B cell (primary cell): ENCODE results near the gene FTO. TPM values are rescaled to one million over a fixed set of nuclear protein-coding genes. Genes with fewer than 3 reads are reported as not detected.

Experiments used
- ATAC-seq: fragments of 200-7000 bp; cut with Tn5 transposase; one replicate; pipeline ENCODE4 v1.10.0; 2021; ENCODE audit warnings: low read depth, mild to moderate bottlenecking, moderate number of reproducible peaks, moderate library complexity
- CTCF ChIA-PET: fragments of 350-600 bp; sonication (Branson Sonifier 250); formaldehyde crosslinking; loops from one replicate; lab custom pipeline; 2021; ENCODE audit warnings: antibody characterized with exemption, inconsistent platforms; lab: Charles Lee
- POLR2A ChIA-PET: fragments of 350-600 bp; sonication (Branson Sonifier 250); formaldehyde crosslinking; loops from one replicate; lab custom pipeline; 2021; ENCODE audit warnings: antibody characterized with exemption; lab: Charles Lee
- DNase-seq: peaks from one replicate; pipeline ENCODE4 v3.0.0; 2013
- H2AFZ ChIP-seq: 2 replicates; pipeline ENCODE4 v1.6.1; 2012; ENCODE audit warnings: mild to moderate bottlenecking, low read depth, low read length; ENCODE audit not compliant: insufficient read depth, poor library complexity, severe bottlenecking
- H3K27ac ChIP-seq, 2 donors: 1 replicate in 1 of 2; 2 replicates in 1 of 2; pipeline ENCODE4 v1.5.1; 2012 to 2013; ENCODE audit warnings: low read length in 2 of 2, mild to moderate bottlenecking in 2 of 2, moderate library complexity in 1 of 2
- H3K27me3 ChIP-seq, 4 experiments: fragments of 200-600 bp in 1 of 4; sonication (generic) in 1 of 4; replicated peaks in 1 of 4; 1 replicate in 2 of 4; 2 replicates in 2 of 4; pipeline versions ENCODE4 v1.6.1 to v1.7.0; 2013 to 2016; ENCODE audit warnings: low read length in 3 of 4, mild to moderate bottlenecking in 2 of 4, mixed read lengths in 1 of 4, moderate library complexity in 1 of 4; ENCODE audit not compliant: insufficient read depth in 4 of 4, control insufficient read depth in 3 of 4; ENCODE audit errors: control extremely low read depth in 1 of 4
- H3K36me3 ChIP-seq, 2 experiments: replicated peaks in 1 of 2; 1 replicate in 1 of 2; 2 replicates in 1 of 2; pipeline versions ENCODE4 v1.6.1 to v1.7.1; 2013; ENCODE audit warnings: low read length in 1 of 2; ENCODE audit not compliant: insufficient read depth in 2 of 2, control insufficient read depth in 1 of 2; ENCODE audit errors: control extremely low read depth in 1 of 2, extremely low read depth in 1 of 2
- H3K4me1 ChIP-seq, 2 donors: fragments of 200-600 bp in 1 of 2; sonication (generic) in 1 of 2; 1 replicate in 1 of 2; 2 replicates in 1 of 2; pipeline versions ENCODE4 v1.5.1 to v1.6.1; 2013 to 2017; ENCODE audit warnings: low read length in 2 of 2; ENCODE audit not compliant: control insufficient read depth in 2 of 2, insufficient read depth in 2 of 2
- H3K4me2 ChIP-seq: replicated peaks from 2 replicates; pipeline ENCODE3; 2012; ENCODE audit warnings: mild to moderate bottlenecking, low read depth, low read length; ENCODE audit not compliant: poor library complexity, severe bottlenecking
- H3K4me3 ChIP-seq, 5 experiments: fragments of 200-600 bp in 1 of 5; sonication (generic) in 1 of 5; 1 replicate in 3 of 5; 2 replicates in 2 of 5; pipeline versions ENCODE4 v1.5.1 to v1.7.0; 2011 to 2016; ENCODE audit warnings: low read length in 4 of 5, mild to moderate bottlenecking in 4 of 5, low read depth in 2 of 5, control low read depth in 1 of 5, moderate library complexity in 1 of 5; ENCODE audit not compliant: insufficient read depth in 1 of 5; ENCODE audit errors: control extremely low read depth in 1 of 5, extremely low read depth in 1 of 5
- H3K79me2 ChIP-seq: fragments of 200-600 bp; sonication (generic); one replicate; pipeline ENCODE4 v1.6.0; 2016; ENCODE audit warnings: low read length; ENCODE audit not compliant: control insufficient read depth, insufficient read depth
- H3K9ac ChIP-seq: fragments of 200-600 bp; sonication (generic); 2 replicates; pipeline ENCODE4 v1.6.1; 2017; ENCODE audit warnings: mild to moderate bottlenecking, low read length, moderate library complexity
- H3K9me3 ChIP-seq, 3 donors: one replicate each; pipeline versions ENCODE4 v1.6.1 to v1.7.1; 2013; ENCODE audit warnings: low read length in 2 of 3; ENCODE audit not compliant: control insufficient read depth in 2 of 3, insufficient read depth in 1 of 3; ENCODE audit errors: control extremely low read depth in 1 of 3
- H4K20me1 ChIP-seq: 2 replicates; pipeline ENCODE4 v1.6.0; 2012; ENCODE audit warnings: mild to moderate bottlenecking, low read length; ENCODE audit not compliant: insufficient read depth, control insufficient read depth, poor library complexity, severe bottlenecking
- H3K27ac Mint-ChIP-seq: one replicate; pipeline ENCODE4 v1.8.0; 2021; ENCODE audit warnings: mixed read lengths
- H3K27me3 Mint-ChIP-seq: one replicate; pipeline ENCODE4 v1.8.0; 2021; ENCODE audit warnings: mixed read lengths
- H3K4me1 Mint-ChIP-seq: one replicate; pipeline ENCODE4 v1.8.0; 2021; ENCODE audit warnings: mixed read lengths
- H3K4me3 Mint-ChIP-seq: one replicate; pipeline ENCODE4 v1.8.0; 2021; ENCODE audit warnings: mixed read lengths
- H3K9me3 Mint-ChIP-seq: one replicate; pipeline ENCODE4 v1.8.0; 2022; ENCODE audit warnings: mixed read lengths; ENCODE audit not compliant: insufficient read depth
- EZH2 ChIP-seq: IDR thresholded peaks from 2 replicates; pipeline ENCODE4 v1.6.1; 2012; ENCODE audit warnings: borderline replicate concordance, low read depth, mild to moderate bottlenecking, moderate library complexity, low read length; ENCODE audit not compliant: insufficient read depth, poor library complexity, severe bottlenecking
- WGBS: methylation state at CpG from one replicate; pipeline ENCODE4 v1.1.5; 2013; ENCODE audit warnings: missing lambda C conversion rate; ENCODE audit not compliant: insufficient coverage; 5-methylcytosine and 5-hydroxymethylcytosine counted together
- intact Hi-C: fragments of 100-400 bp; cut with micrococcal nuclease; formaldehyde crosslinking; loops from one replicate; pipeline ENCODE4 v1.10.0; 2022
- polyA plus RNA-seq: library from polyadenylated mRNA; depleted of rRNA; stranded (reverse); fragments of >200 nt; gene quantifications from 2 replicates; pipeline ENCODE4 v1.2.3, GENCODE V29; 2012
- total RNA-seq, 2 donors: library from RNA; stranded (reverse); fragments of 120-200 nt in 1 of 2; gene quantifications; 1 replicate in 1 of 2; 2 replicates in 1 of 2; pipeline versions ENCODE4 v1.2.3 to v1.2.4, GENCODE V29; 2013 to 2022
- TF ChIP-seq, protein P1 (sequence below): fragments of 200-600 bp; IDR thresholded peaks from one replicate; pipeline ENCODE4 v1.8.0; 2022; ENCODE audit warnings: antibody characterized with exemption, mild to moderate bottlenecking

Gene FTO
- total and polyA plus RNA-seq, 2 donors (not counting 1 experiment from before 2014, with no cell fraction given): 26.5 to 68.5 TPM

DNA sequence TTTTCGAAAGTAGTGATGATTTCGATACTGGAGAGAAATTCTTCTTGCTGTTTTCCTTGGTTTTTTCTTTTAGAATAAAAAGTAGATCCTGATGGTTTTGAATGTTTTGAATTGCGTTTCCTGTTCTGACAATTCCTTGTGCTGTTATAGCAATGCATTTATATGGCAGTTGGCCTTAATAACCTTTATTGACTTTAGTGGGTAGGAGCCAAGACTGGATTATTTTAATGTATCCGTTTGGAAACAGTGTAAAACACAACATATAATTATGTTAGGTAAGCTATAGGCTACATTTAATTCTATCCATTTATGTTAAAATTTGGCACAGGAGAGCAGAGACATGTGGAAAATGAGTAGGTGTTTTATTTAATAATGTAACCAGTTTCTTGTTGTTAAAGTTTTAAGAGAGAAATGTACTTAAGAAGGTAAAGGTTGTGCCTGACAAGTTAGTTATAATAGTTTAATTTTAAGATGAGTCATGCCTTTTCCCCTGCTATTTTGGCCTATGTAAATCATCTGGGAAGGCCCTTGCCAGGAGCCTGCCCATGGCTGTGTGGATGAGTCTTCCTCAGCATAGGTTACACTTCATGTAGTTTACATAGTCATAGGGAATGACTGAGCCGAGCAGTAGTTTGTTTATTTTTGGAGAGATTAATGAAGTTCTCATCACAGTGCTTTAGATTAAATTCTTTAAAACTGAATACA, 189.9 kb downstream of the FTO start:
- Histone ChIP-seq H3K36me3 (peaks cover 0 to 6% of the 10 kb centered on the region in 2 experiments), H3K27ac (no peak overlapping the region), H4K20me1 (no peaks in the 10 kb centered on the region), H2AFZ (no peak overlapping the region), H3K9ac (no peak overlapping the region), H3K9me3 (no peaks in the 10 kb centered on the region), H3K4me2 (no peak overlapping the region), H3K4me3 (no peak overlapping the region), H3K27me3 (no peaks in the 10 kb centered on the region), H3K79me2 (no peaks in the 10 kb centered on the region), H3K4me1 (no peaks in the 10 kb centered on the region)
- WGBS: 100% methylated on average over 3 of the region's 5 CpGs
- DNase-seq: no peak
- no peak overlapping the region for H3K4me3 Mint-ChIP-seq
- ChIA-PET CTCF (no interaction called here), POLR2A (no interaction called here)
- ATAC-seq: no peak
- intact Hi-C loops: no loop called here
- no peaks in the 10 kb centered on the region for H3K4me1 Mint-ChIP-seq
- H3K27me3 Mint-ChIP-seq: no peaks in the 10 kb centered on the region
- H3K27ac Mint-ChIP-seq: no peak overlapping the region
- H3K9me3 Mint-ChIP-seq: no peaks in the 10 kb centered on the region
- TF ChIP-seq, protein P1, sequence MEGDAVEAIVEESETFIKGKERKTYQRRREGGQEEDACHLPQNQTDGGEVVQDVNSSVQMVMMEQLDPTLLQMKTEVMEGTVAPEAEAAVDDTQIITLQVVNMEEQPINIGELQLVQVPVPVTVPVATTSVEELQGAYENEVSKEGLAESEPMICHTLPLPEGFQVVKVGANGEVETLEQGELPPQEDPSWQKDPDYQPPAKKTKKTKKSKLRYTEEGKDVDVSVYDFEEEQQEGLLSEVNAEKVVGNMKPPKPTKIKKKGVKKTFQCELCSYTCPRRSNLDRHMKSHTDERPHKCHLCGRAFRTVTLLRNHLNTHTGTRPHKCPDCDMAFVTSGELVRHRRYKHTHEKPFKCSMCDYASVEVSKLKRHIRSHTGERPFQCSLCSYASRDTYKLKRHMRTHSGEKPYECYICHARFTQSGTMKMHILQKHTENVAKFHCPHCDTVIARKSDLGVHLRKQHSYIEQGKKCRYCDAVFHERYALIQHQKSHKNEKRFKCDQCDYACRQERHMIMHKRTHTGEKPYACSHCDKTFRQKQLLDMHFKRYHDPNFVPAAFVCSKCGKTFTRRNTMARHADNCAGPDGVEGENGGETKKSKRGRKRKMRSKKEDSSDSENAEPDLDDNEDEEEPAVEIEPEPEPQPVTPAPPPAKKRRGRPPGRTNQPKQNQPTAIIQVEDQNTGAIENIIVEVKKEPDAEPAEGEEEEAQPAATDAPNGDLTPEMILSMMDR: no peak
- no peak for TF ChIP-seq EZH2

DNA sequence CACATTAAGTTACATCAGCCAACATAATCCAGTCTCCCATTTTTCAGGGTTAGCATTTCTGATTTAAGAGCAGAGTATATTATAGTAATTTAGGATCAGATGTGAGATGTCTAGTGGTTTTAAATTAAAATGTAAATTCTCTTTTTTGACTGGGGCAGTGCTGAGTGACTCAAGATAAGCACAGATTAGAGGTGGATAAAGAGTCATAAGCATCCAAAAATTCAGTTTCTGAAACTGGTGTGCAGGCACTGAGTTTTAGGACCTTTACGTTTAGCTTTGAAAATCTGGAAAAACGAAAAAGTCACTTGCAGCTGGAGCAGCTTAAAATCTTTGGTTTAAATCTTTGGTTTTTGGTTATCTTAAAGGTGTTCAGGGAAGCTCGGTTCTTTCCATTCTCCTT, 190.7 kb downstream of the FTO start:
- intact Hi-C loops: no loop called here
- WGBS: no CpG with 5 or more reads among the region's 3 CpGs

More for the DNA sequence above, 190.7 kb downstream of the FTO start:
- H4K20me1 ChIP-seq: no peaks in the 10 kb centered on the region
- Mint-ChIP-seq H3K4me1 (no peaks in the 10 kb centered on the region), H3K27me3 (no peaks in the 10 kb centered on the region), H3K4me3 (no peak overlapping the region), H3K27ac (no peak overlapping the region), H3K9me3 (no peaks in the 10 kb centered on the region)
- no peak overlapping the region for H3K4me2 ChIP-seq
- DNase-seq (no peak), ATAC-seq (no peak)
- POLR2A ChIA-PET: no interaction called here
- H3K9me3 ChIP-seq: no peaks in the 10 kb centered on the region
- H2AFZ ChIP-seq: no peak overlapping the region
- H3K4me3 ChIP-seq: no peak overlapping the region
- H3K4me1 ChIP-seq: no peaks in the 10 kb centered on the region
- H3K36me3 ChIP-seq: no peaks in the 10 kb centered on the region
- H3K27ac ChIP-seq: no peak overlapping the region
- no peaks in the 10 kb centered on the region for H3K79me2 ChIP-seq
- TF ChIP-seq EZH2: no peak
- TF ChIP-seq, protein P1: no peak
- CTCF ChIA-PET: no interaction called here
- no peaks in the 10 kb centered on the region for H3K27me3 ChIP-seq
- H3K9ac ChIP-seq: no peak overlapping the region
